DOHH2 (cell line): ENCODE results near the gene ACSM3.

ENCODE experiments used
- EZH2phosphoT487 ChIP-seq: fragments of 200-600 bp; sonication (generic); IDR thresholded peaks from 2 replicates; pipeline ENCODE4 v1.6.1; 2017; ENCODE audit warnings: borderline replicate concordance, mild to moderate bottlenecking, antibody characterized with exemption, low read length, moderate library complexity, mixed read lengths
- TF ChIP-seq, protein P1 (sequence below): fragments of 200-600 bp; sonication (generic); IDR thresholded peaks from one replicate; pipeline ENCODE4 v1.5.1; 2014; ENCODE audit warnings: antibody characterized with exemption, mild to moderate bottlenecking, low read depth, low read length; ENCODE audit not compliant: poor library complexity, severe bottlenecking

DNA sequence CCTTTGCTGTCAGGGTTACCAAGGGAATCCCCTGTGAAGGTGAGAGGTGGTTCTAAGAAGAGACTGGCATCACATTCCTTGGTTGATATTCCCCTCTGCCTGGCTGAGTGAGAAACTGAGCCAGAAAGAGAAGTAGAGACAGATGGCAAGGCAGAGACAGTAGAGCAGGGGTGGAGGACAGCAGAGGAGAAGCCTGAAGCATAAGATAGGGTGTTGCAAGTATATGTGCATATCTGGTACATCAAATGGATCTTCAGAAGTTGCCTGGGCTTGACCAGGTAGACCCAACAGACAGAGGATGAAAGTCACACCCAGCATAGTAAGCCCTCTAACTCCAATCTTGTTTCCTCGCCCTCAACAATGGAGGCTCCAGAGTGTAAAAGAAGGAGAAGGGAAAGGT, 14.3 kb upstream of the ACSM3 start:
- TF ChIP-seq, protein P1, sequence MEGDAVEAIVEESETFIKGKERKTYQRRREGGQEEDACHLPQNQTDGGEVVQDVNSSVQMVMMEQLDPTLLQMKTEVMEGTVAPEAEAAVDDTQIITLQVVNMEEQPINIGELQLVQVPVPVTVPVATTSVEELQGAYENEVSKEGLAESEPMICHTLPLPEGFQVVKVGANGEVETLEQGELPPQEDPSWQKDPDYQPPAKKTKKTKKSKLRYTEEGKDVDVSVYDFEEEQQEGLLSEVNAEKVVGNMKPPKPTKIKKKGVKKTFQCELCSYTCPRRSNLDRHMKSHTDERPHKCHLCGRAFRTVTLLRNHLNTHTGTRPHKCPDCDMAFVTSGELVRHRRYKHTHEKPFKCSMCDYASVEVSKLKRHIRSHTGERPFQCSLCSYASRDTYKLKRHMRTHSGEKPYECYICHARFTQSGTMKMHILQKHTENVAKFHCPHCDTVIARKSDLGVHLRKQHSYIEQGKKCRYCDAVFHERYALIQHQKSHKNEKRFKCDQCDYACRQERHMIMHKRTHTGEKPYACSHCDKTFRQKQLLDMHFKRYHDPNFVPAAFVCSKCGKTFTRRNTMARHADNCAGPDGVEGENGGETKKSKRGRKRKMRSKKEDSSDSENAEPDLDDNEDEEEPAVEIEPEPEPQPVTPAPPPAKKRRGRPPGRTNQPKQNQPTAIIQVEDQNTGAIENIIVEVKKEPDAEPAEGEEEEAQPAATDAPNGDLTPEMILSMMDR: no peak
- no peak for TF ChIP-seq EZH2phosphoT487
